Measurements from ENCODE around the gene PRG2.

GRCh38 chr11:57379732-57380131, 10.7 kb downstream of the PRG2 start:
- TF ChIP-seq CTCF (IDR thresholded peaks at IDR 0.05), result no peak
- no peak for TF ChIP-seq EP300 (IDR thresholded peaks at IDR 0.05)
- no peak for TF ChIP-seq POLR2A (IDR thresholded peaks at IDR 0.05; ENCODE audit: low read depth)
